ENCODE data around the gene ULK4. TPM values are rescaled to one million over a fixed set of nuclear protein-coding genes. Genes with fewer than 3 reads are reported as not detected.
A peak's percentile ranks its signal among the peaks of the same experiment; 100 is the strongest.
"Not testable (repeated sequence)": the region's sequence is repeated elsewhere in the genome, so short reads cannot be mapped to it uniquely, and the experiment has no call there.

ULK4 gene
- polyA plus RNA-seq, 1 donor = 6.3 TPM

DNA sequence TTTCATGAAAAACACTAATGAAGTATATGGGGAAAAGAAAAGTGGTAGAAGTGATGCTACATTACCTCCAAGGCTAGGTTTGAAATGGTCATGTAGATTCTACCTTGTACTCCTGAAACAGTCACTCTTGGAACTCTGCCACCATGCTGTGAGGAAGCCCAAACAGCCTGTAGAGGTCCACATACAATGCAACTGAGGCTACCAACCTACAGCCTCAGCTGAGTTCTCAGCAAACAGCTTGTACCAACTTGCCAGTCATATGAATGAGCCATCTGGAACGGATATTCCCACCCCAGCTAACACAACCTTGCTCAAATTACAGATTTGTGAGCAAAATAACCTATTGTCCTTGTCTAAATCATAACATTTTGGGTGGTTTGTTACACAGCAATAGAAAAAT is 193.5 kb downstream of the ULK4 start:
- DNase-seq = no peak

DNA sequence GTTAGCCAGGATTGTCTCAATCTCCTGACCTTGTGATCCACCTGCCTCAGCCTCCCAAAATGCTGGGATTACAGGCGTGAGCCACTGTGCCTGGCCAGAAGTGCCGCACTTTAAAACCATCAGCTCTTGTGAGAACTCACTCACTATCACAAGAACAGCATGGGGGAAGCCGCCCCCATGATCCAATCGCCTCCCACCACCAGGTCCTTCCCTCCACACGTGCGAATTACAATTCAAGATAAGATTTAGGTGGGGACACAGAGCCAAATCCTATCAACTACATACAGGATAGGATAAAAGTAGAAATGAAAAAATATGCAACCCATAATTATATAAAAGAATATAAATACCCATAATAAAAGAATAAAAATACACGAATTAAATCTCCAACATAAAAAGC is 199.0 kb downstream of the ULK4 start:
- DNase-seq = not testable (repeated sequence)

GRCh38 chr3:41753651-41754050 is 208.3 kb downstream of the ULK4 start:
- no peak for DNase-seq

DNA sequence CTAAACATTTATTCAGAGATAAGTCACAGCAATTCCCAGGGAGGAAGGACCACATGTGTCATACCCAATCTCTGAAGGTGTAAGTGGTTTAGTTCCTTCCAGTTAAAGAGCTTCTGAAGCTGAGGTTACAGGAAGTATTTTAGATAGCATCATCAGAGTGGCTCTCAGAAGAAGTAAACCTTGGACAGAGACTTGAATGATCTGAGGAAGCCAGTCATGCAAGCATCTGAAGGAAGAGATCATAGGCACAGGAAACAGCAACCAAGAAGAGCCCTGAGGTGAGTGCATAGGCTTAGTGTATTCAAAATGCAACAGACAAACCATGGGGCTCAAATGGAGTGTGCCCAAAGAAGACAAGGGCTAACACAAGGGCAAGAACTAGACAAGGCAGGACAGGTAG is 210.3 kb downstream of the ULK4 start:
- DNase-seq = no peak

DNA sequence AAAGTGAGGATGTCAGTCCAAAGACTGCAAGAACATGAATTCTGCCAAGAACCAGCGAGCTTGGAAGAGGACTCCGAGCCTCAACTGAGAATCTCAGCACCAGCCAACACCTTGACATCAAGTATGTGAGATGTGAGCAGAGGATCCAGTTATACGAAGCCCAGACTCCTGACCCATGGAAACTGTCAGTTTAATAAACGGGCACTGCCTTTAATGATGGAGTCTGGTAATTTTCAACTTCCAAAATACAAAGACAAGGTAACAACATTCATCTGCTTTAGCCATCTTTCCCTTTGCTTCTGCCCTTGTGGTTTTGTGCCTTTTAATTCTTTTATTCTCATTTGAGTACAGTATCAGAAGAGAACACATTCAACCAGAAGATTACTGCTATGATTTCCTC is 211.9 kb downstream of the ULK4 start:
- DNase-seq = no peak

DNA sequence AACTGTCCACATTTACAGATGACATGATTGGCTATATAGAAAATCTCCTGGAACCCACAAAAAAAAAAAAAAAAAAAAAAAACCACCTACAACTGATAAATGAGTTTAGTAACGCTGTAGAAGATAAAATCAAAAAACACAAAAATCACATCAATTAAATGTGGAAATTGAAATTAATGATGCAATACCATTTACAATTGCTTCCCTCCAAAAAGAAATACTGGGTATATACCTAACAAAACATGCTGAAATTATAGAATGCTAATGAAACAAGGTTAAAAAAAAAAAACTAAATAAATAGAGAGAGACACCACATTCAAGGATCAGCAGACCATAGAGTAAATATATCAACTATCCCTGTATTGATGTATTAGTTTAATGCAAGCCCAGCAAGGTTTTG is 215.7 kb downstream of the ULK4 start:
- no peak for DNase-seq

GRCh38 chr3:41742121-41742520 is 219.8 kb downstream of the ULK4 start:
- no peak for DNase-seq

GRCh38 chr3:41740374-41740886 is 221.5 kb downstream of the ULK4 start:
- DNase-seq = no peak

- DNase-seq = no peak
Observed at GRCh38 chr3:41726891-41727290, 235.0 kb downstream of the ULK4 start.

DNA sequence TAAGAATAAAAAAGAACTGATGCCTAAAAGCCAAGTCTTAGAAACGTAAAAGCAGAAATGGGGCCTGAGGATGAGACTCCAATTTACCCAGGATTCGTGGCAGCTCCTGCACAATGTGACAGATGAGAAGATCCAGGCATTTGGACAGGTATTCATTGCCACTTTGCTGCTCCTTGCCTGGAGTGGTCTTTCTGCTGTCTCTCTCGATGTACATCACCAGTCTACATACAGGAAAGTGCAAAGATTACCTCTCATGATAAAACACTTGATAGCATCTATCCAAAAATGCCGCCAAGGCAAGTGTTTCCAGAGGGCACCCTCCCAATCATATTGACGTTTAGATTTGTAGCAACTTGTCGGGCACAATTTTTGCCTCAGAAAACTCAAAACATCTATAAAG is 244.3 kb downstream of the ULK4 start:
- no peak for DNase-seq

DNA sequence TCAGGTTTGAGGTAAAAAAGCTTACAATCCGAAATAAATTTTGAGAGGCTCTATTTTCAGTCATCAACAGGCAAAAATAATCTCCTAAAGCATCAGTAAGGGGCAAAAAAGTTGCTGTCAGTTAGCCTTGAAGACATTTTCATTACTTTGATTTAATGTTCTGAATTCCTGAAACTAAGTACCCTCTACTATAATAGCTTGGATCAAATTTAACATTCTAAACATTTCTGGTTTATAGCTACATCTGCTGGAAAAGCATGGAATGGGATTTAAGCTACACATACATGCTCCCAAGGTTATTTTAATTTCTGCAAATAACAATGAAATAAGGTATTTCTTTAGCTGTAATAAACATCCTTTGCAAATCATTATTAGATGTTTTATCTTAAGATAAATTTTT is 245.4 kb downstream of the ULK4 start:
- DNase-seq = peak; percentile 43

DNA sequence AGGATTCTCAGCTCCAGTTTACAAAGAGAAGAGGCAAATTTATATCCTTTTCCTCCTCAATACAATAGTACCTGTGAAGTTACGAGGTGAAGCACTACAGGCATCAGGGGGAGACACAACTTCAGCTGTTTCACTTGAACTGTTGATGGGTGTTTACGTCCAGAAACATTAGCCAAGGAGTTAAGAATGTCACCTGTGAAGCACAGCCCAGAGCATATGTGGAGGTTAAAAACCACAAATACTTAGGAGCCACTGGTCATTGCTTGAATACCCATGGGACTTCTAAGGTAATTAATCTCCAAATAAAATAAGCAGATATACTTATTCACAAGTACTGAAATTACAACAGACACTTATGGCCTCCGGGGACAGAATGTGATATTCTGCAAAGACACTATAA is 246.5 kb downstream of the ULK4 start:
- no peak for DNase-seq

DNA sequence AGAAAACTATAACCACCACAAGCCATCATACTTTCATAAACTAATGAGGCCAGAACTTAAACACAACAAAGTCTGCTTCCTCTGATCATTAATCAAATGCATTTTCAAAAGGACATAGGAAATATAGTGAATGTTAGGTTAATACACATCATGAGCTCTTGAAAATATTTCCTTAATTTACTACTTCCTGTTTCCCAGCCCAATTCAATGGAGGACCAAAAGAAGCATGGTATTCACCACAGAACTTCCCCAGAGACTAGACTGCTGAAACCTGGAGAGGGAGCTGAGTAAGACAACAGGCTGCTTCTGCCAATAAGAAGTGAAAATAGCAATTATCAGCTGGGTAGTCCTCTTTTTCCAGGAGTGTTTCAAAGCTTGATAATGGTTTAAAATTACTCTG is 250.3 kb downstream of the ULK4 start:
- DNase-seq = no peak

DNA sequence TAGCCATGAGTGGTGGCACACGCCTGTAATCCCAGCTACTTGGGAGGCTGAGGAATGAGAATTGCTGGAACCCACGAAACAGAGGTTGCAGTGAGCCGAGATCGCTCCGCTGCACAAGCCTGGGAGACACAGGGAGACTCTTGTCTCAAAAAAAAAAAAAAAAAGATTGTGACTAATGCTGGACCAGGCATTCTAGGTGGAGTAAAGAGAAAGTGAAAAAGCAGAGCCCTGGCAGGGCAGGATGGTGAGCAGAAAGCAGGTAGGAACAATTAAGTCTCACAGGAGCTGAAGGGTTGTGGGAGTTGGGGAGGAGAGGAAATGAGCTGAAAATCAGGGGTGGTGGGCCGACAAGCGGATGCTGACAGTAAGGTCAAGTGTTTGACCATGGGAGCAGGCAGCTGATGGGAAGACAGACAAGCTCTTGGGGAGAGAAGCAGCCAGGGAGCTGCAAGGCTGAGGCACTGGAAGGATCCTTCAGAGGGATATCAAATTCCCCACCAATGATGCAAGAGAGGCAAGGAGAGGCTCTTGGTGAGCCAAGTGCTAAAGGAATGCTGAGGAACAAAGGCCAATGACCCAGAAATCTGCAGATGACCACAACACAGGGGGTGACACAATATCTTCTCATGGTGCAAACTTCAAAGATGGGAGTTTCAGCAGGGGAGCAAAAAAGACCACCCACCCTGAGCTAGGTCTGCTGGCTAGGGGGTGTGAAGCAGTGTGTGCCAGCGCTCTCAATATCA is 251.1 kb downstream of the ULK4 start:
- no peak for DNase-seq

GRCh38 chr3:41709213-41709612 is 252.7 kb downstream of the ULK4 start:
- not testable (repeated sequence) for DNase-seq

DNA sequence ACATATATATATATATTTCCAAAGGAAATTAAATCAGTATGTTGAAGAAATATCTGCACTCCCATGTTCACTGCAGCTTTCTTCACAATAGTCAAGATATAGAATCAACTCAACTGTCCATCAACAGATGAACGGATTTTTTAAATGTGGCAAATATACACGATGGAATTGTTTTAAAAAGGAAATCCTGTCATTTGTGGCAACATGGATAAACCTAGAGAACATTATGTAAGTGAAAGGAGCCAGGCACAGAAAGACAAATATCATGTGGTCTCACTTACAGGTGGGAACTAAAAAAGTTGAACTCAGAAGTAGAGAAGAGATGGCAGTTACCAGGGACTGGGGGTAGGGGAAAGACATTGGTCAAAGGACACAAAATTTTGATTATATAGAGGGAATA is 253.7 kb downstream of the ULK4 start:
- DNase-seq = no peak

DNA sequence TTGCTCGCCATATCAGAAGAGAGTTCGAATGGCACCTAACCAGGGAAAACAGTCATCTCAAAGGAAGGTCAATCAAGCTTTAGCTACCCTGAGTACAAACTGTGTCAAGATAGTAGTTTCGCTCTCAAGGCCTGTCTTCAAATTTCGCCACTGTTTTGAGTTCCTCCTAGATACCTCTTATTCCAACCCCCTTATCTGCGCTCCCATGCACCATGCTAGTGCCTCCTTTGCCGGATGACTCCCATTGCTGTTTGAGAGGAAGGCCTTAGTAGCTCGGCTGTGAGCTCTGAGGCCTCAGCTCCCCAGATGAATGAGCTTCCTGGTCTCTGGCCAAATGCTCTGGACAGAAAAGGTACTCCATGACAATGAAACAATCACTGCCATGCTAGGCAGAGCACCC is 256.0 kb downstream of the ULK4 start:
- no peak for DNase-seq

GRCh38 chr3:41701191-41701698 is 260.7 kb downstream of the ULK4 start:
- DNase-seq = no peak

DNA sequence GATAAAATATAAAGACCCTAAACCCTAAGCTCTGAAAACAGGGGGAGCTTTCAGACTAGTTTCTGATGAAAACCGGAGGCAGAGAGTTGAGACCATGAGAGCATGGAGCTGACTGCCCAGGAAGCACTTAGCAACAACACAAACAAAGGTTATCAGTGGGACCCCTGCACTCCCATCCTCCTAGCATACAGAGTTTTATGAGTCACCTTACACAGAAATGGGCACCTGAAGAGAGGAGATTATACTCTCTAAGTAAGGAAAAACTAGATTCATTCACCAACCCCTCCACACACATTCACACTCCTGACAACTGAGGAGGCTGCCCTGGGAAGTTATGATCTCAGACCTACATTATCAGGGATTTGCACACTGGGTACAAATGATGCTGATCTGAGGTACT is 261.7 kb downstream of the ULK4 start:
- DNase-seq = no peak

GRCh38 chr3:41698898-41699297 is 263.0 kb downstream of the ULK4 start:
- no peak for DNase-seq

- no peak for DNase-seq
Observed at GRCh38 chr3:41697702-41698101, 264.2 kb downstream of the ULK4 start.

- DNase-seq = not testable (repeated sequence)
Observed at GRCh38 chr3:41695806-41696205, 266.1 kb downstream of the ULK4 start.

DNA sequence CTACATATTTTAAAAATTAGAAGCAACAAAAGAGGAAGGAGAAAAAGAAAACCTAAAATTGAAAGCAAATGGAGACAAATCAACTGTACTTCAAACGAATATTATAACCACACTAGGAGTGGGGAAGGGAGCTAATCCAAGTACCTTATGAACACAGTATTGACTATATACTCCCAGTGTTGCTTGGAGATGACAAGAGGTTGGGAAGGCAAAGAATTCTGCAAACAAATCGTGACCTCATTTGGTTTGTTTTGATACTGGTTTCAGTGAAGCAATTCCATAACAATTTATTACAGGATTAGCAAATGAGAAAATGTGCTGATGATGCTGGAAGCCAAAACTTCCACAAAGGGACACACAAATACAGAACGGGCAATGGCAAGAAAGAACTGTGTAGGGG is 268.1 kb downstream of the ULK4 start:
- no peak for DNase-seq

Measured in left kidney (tissue), 2 donors.